ENCODE measurements around the gene GRIA1.

Gene GRIA1

DNA sequence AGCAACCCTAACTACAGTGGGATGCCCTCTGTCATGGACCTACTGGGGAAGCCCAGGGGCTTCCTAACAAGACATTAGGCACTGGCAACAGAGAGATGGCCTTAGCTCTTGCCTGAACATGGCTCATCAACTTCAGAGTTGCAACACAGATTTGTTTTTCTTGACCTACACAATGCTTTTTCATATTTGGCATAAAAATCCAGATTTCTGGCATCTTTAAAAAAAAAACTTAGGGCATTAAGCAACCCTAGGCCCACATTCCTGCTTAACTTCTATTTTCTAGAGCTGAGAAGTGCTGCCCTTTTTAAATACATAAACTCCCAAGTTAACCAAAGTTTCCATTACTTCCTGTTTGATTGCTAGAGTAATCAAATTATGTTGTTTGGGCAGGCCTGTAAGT lies 8.0 kb downstream of the GRIA1 start:
- DNase-seq (ENCODE audit: low spot score) (no peak), FAIRE-seq (no peak)

- FAIRE-seq (no peak), DNase-seq (ENCODE audit: low spot score) (no peak)
These were observed 9.7 kb downstream of the GRIA1 start for GRCh38 chr5:153500178-153500577.

DNA sequence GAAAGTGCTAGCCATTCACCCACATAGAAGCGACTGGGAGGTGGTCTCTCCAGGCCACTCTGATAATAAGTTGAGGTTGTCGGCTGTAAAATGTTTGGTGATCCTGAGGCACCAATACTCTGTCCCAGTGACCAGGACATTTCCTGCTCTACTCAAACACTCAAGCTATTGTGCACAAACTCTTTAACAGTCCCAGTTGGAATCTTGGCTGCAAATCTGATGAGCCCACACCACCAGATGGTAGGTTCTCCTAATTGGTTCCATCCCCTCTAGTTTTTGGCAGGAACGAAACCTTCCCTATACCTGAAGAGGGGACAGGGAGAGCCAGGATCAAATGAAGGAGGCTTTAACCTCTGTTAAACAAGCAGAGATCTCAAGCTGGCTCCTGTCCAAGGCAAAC lies 14.3 kb downstream of the GRIA1 start:
- DNase-seq (ENCODE audit: low spot score), result no peak

GRCh38 chr5:153508700-153509099 lies 18.2 kb downstream of the GRIA1 start:
- no peak for DNase-seq (ENCODE audit: low spot score)
- no peak for FAIRE-seq

More for the DNA sequence above, 14.3 kb downstream of the GRIA1 start:
- FAIRE-seq, result no peak

- FAIRE-seq (no peak), DNase-seq (ENCODE audit: low spot score) (no peak)
These were observed 21.2 kb downstream of the GRIA1 start for GRCh38 chr5:153511622-153512021.

DNA sequence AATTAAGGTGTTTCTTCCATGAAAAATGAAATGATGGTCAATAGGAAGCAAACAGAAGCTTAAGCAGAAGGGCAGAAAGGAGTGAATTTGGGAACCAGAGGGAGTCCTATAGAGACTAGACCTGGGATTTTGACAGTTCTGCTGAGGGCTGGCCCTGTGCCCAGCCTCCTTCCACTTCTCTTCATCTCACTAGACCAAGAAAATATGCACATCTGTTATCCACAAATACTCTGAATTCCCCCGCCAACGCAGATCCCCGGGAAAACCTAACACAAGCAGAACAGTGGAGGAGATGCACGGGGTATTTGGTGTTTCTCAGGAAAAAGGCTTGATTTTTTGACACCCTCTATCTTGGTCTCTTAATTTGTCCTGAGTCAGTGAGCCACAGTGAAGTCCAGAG lies 22.7 kb downstream of the GRIA1 start:
- FAIRE-seq (no peak), DNase-seq (ENCODE audit: low spot score) (no peak)

DNA sequence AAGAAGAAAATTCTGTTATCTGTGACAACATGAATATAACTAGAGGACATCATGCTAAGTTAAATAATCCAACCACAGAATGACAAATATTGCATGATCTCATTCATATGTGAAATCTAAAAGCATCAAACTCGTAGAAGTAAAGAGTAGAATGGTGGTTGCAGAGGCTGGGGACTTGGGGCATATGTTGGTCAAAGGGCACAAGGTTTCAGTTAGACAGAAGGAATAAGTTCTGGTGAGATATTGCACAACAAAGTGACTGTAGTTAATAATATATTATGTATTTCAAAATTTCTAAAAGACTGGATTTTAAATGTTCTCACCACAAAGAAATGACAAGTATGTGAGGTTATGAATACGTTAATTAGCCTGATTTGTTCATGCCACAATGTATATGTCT lies 24.8 kb downstream of the GRIA1 start:
- FAIRE-seq, result no peak
- DNase-seq (ENCODE audit: low spot score), result no peak

DNA sequence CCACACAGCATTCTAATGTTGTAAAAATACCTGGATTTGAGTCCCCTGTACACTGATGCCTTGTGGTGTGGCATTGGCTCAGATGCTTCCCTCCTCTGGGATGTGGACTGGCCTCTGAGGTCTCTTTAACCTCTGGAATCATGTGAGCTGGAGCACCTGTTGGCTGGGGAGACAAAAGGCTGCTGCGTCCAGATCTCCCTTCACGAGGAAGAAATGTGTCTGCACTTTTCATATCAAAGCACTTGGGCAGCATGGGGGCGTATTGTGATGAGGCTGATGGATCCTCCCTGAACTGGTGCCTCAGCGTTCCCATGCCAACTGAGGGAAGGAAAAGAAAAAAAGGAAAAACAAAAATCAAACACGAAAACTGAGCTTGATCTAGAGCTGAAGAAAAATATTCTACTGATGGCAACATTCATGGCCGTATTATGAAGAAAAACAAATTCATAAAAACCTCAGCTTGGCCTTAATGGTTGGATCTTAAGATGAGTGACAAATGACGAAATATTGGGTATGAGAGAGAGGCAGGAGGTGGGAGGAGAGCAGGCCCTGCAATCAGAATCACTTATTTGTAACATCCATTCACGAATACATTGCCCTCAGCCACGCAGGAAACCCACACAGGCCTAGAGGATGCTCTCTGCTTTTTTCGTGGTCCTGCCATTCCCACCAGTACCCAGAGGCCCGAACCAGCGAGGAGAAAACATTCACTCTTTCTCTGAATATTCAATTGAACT lies 26.2 kb downstream of the GRIA1 start:
- DNase-seq (ENCODE audit: low spot score), result no peak

GRCh38 chr5:153517241-153517611 lies 26.8 kb downstream of the GRIA1 start:
- FAIRE-seq (no peak), DNase-seq (ENCODE audit: low spot score) (no peak)

More for the DNA sequence above, 26.2 kb downstream of the GRIA1 start:
- FAIRE-seq, result no peak

DNA sequence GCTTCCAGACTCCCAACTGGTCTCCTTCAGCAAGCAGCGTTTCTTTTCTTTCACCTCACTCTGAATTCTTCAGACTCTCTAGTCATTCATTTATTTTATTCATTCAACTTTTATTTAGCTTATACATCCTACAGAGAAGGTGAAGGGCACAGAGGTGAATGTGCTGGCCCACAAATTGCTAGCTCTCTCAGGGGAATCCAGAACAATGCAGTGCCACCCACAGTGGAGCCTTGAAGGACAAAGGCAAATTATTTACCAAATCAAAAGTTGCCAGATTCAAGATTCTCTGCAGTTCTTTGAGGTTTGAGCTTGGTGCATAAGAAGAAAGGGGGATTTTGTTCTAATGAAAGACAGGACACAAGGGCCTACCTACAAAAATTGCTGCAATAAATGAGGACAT lies 29.7 kb downstream of the GRIA1 start:
- DNase-seq (ENCODE audit: low spot score) (no peak), FAIRE-seq (no peak)

GRCh38 chr5:153520952-153521351 lies 30.5 kb downstream of the GRIA1 start:
- DNase-seq (ENCODE audit: low spot score) (no peak), FAIRE-seq (no peak)

DNA sequence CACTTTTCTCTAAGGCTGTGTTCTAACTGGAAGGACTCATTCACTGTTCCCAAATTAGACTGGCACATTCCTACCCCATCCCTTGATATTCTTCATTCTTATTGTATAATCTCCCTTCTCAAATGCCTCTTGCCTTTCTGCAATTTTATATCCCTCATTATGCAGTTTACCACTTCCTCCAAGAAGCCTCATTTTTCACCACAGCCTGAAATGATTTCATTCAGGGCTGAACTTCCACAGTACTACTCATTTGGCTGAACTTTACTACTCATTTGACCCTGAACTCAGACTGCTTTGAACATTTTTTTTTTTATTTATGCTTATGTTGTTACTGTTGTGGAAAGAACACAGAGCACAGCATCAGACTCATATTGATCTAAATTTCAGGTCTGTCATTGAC lies 32.7 kb downstream of the GRIA1 start:
- FAIRE-seq (no peak), DNase-seq (ENCODE audit: low spot score) (no peak)

- FAIRE-seq (no peak), DNase-seq (ENCODE audit: low spot score) (no peak)
These were observed 33.4 kb downstream of the GRIA1 start for GRCh38 chr5:153523831-153524230.

DNA sequence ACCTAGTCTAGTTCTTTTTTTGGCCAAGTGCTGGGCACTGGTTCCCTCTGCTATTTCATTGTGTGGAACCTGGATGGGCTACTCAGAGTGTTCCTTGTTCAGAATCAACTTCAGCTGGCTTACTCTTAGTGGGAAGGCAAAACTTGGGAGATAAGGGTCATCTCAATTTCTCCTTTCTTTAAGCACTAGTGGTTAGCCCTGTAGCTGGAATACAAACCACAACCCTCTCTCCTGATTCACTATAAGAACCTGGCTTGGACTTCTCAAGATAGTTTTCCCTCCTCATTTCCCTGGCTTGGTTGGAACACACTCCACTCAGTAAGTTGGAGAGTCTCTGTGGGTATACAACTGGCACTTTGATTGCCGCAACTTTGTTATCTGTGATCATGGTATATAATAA lies 35.1 kb downstream of the GRIA1 start:
- DNase-seq (ENCODE audit: low spot score) (no peak), FAIRE-seq (no peak)

GRCh38 chr5:153530357-153531143 lies 40.1 kb downstream of the GRIA1 start:
- FAIRE-seq, result no peak
- no peak for DNase-seq (ENCODE audit: low spot score)

DNA sequence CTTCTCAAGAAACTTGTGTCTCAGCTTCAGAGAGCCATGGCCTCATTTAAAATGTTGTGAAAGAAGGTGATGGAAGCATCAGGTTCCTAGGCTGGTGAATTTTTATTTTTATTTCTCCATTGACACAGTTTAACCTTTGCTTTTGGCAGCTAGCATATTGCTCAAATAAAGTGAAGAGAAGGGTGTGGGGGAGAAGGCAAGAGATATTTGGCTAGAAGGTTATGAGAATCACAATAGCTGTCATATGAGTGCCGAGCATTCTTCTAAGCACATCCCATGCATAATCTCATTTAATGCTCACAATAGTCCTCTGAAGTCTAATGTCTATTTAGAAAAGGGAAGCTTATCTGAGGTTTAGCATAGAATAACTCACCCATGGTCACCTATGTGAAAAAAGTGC lies 43.1 kb downstream of the GRIA1 start:
- FAIRE-seq, result no peak
- no peak for DNase-seq (ENCODE audit: low spot score)

GRCh38 chr5:153534102-153534501 lies 43.6 kb downstream of the GRIA1 start:
- FAIRE-seq (no peak), DNase-seq (ENCODE audit: low spot score) (no peak)

- DNase-seq (ENCODE audit: low spot score), result no peak
- no peak for FAIRE-seq
These were observed 46.7 kb downstream of the GRIA1 start for GRCh38 chr5:153537207-153537606.

GRCh38 chr5:153539983-153540382 lies 49.5 kb downstream of the GRIA1 start:
- FAIRE-seq (no peak), DNase-seq (ENCODE audit: low spot score) (no peak)

DNA sequence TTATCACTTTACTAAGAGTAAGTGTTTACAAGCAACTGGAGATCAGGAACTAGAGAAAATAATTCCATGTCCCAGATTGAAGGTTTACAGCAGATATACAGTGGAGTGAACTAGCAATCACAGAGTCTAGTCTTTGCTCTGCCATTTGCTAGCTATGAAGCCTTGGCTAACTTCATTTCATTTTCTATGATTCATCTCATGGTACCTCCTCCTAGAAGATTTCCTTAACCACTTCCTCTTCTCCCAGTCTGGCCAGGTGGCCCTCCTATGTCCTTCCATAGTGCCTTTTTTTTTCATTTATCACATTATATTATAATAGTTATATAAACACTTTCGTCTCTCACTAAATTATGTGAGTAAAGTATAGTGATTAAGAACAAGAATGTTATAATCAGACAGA lies 52.1 kb downstream of the GRIA1 start:
- peak; percentile 12 for DNase-seq (ENCODE audit: low spot score)
- FAIRE-seq, result no peak

- DNase-seq (ENCODE audit: low spot score), result no peak
- no peak for FAIRE-seq
These were observed 52.8 kb downstream of the GRIA1 start for GRCh38 chr5:153543288-153543687.

DNA sequence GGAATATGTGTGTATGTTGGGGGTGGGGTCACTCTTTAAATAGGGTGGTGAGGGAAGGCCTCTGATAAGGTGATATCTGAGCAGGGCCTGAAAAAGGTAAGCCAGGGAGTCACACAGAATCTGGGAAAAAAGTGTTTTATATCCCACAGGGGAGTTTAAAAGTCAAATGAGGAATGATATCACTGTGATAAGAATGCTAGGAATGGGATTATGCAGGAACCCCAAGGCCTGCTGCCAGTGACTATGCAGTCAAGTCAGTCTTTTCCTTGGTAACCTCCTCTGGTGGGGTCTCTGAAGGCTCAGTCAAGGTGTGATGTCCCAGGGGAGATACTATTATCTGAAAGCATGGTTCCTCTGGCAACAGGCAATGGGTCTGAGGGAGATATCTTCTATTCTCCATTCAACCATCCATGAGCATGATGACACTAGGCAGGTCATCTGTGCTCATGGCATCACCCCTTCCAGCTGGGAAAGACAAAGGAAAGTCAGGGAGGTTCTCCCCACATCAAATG lies 53.5 kb downstream of the GRIA1 start:
- FAIRE-seq (no peak), DNase-seq (ENCODE audit: low spot score) (no peak)

GRCh38 chr5:153544706-153545105 lies 54.2 kb downstream of the GRIA1 start:
- FAIRE-seq (no peak), DNase-seq (ENCODE audit: low spot score) (no peak)
